ENCODE results near the gene GRM8. TPM values are rescaled to one million over a fixed set of nuclear protein-coding genes. Genes with fewer than 3 reads are reported as not detected.

GRM8 gene
- total and polyA plus RNA-seq, 8 donors, result 0.11 to 1.2 (median 0.89) TPM

- Histone ChIP-seq H3K4me3 (no peak overlapping the region), H3K27me3 (no peaks in the 10 kb centered on the region), H3K36me3 (no peaks in the 10 kb centered on the region), H3K27ac (no peak overlapping the region), H3K4me1 (no peaks in the 10 kb centered on the region), H3K9me3 (no peaks in the 10 kb centered on the region)
- DNase-seq (no peak), ATAC-seq (no peak), FAIRE-seq (no peak)
- no peak for TF ChIP-seq CTCF (IDR thresholded peaks at IDR 0.05)
- WGBS, 2 donors, result 82 to 86% methylated on average over 4 of the region's 4 CpGs
- intact Hi-C loops (cut with DNase I), result no loop called here
Observed at GRCh38 chr7:126750207-126750911, 502.4 kb downstream of the GRM8 start.

GRCh38 chr7:126728967-126729366 is 523.8 kb downstream of the GRM8 start:
- WGBS, 2 donors, result 53 to 55% methylated on average over 2 of the region's 2 CpGs
- no peak for DNase-seq
- no peaks in the 10 kb centered on the region for H3K9me3 ChIP-seq
- no peaks in the 10 kb centered on the region for H3K27me3 ChIP-seq
- H3K27ac ChIP-seq, result no peak overlapping the region
- no peak for ATAC-seq
- no peak for FAIRE-seq
- H3K4me1 ChIP-seq, result no peaks in the 10 kb centered on the region
- no peak for TF ChIP-seq CTCF (IDR thresholded peaks at IDR 0.05)
- H3K4me3 ChIP-seq, result no peak overlapping the region
- no peaks in the 10 kb centered on the region for H3K36me3 ChIP-seq
- intact Hi-C loops (cut with DNase I), result no loop called here

- DNase-seq, result no peak
- 72 to 82% methylated on average over 5 of the region's 5 CpGs for WGBS, 2 donors
- no peak for ATAC-seq
- H3K27ac ChIP-seq, result no peak overlapping the region
- H3K9me3 ChIP-seq, result no peaks in the 10 kb centered on the region
- H3K4me3 ChIP-seq, result no peak overlapping the region
- intact Hi-C loops (cut with DNase I), result no loop called here
- no peak for FAIRE-seq
- TF ChIP-seq CTCF (IDR thresholded peaks at IDR 0.05), result no peak
- no peaks in the 10 kb centered on the region for H3K36me3 ChIP-seq
- no peaks in the 10 kb centered on the region for H3K27me3 ChIP-seq
- H3K4me1 ChIP-seq, result no peaks in the 10 kb centered on the region
Observed at GRCh38 chr7:126727930-126728391, 524.8 kb downstream of the GRM8 start.

GRCh38 chr7:126723966-126724544 is 528.7 kb downstream of the GRM8 start:
- TF ChIP-seq CTCF (IDR thresholded peaks at IDR 0.05), result no peak
- Histone ChIP-seq H3K4me3 (no peak overlapping the region), H3K4me1 (no peaks in the 10 kb centered on the region), H3K27ac (no peak overlapping the region), H3K36me3 (no peaks in the 10 kb centered on the region), H3K9me3 (no peaks in the 10 kb centered on the region), H3K27me3 (no peaks in the 10 kb centered on the region)
- no peak for FAIRE-seq
- WGBS, 2 donors, result 65 to 70% methylated on average over 4 of the region's 4 CpGs
- intact Hi-C loops (cut with DNase I), result no loop called here
- ATAC-seq, result no peak
- no peak for DNase-seq

GRCh38 chr7:126720232-126720631 is 532.5 kb downstream of the GRM8 start:
- intact Hi-C loops (cut with DNase I), result no loop called here
- no peak for TF ChIP-seq CTCF (IDR thresholded peaks at IDR 0.05)
- Histone ChIP-seq H3K36me3 (no peaks in the 10 kb centered on the region), H3K4me1 (no peaks in the 10 kb centered on the region), H3K27ac (no peak overlapping the region), H3K9me3 (no peaks in the 10 kb centered on the region), H3K4me3 (no peak overlapping the region), H3K27me3 (no peaks in the 10 kb centered on the region)
- no peak for DNase-seq
- WGBS, 2 donors, result 89 to 97% methylated on average over 2 of the region's 2 CpGs
- no peak for FAIRE-seq
- no peak for ATAC-seq
